Activated CD8-positive, alpha-beta memory T cell treated with anti-CD3 and anti-CD28 coated beads for 24 hours (primary cell): Measurements from ENCODE around the gene XRCC5.
"Not testable (repeated sequence)": the region's sequence is repeated elsewhere in the genome, so short reads cannot be mapped to it uniquely, and the experiment has no call there.

Source experiments
- DNase-seq: peaks from one replicate; pipeline ENCODE4 v3.0.0-alpha.2; 2020

The XRCC5 gene

DNA sequence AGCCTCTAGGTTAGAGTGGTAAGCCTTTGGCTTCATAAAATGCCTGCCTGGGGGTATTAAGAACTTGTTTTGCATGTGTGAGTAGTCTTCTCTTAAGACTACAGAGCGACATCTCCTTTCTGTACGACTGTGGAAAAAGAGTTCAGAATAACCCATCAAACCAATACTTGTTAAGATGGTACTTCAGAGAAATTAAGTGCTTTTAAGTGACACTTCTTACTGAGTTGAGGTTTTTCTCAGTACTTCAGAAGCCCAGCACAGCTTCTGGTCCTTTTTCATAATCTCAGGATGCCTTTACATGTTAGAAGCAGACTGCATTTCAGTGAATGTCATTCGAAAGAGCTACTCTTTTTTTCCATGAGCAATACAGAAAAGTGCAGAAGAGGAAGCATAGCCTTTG is 10.8 kb downstream of the XRCC5 start:
- DNase-seq: no peak

DNA sequence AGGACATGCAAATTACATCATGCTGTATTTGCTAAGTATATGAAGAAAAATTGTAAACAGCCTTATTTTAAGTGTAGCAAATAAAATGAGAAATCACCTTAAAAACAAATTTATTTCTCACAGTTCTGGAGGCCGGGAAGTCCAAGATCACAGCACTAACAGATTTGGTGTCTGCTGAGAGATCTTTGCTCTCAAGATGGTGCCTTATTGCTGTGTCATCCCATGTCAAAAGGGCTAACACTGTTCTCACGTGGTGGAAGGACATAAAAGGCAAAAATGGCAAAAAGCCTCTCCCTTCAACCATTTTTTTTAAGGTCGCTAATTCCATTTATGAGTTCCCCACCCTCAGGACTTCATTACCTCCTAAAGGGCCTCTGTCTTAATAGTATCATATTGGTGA is 12.1 kb downstream of the XRCC5 start:
- no peak for DNase-seq

DNA sequence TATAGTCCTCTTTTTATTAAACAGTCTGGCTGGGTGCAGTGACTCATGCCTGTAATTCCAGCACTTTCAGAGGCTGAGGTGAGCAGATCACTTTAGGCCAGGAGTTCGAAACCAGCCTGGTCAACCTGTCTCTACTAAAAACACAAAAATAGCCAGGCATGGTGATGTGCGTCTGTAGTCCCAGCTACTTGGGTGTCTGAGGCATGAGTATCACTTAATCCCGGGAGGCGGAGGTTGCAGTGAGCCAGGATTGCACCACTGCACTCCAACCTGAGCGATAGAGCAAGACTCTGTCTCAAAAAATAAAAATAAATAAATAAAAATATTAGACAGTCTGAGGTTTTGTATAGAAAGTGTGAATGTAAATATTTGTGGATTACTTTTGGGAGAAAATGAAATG is 17.8 kb downstream of the XRCC5 start:
- DNase-seq: no peak

DNA sequence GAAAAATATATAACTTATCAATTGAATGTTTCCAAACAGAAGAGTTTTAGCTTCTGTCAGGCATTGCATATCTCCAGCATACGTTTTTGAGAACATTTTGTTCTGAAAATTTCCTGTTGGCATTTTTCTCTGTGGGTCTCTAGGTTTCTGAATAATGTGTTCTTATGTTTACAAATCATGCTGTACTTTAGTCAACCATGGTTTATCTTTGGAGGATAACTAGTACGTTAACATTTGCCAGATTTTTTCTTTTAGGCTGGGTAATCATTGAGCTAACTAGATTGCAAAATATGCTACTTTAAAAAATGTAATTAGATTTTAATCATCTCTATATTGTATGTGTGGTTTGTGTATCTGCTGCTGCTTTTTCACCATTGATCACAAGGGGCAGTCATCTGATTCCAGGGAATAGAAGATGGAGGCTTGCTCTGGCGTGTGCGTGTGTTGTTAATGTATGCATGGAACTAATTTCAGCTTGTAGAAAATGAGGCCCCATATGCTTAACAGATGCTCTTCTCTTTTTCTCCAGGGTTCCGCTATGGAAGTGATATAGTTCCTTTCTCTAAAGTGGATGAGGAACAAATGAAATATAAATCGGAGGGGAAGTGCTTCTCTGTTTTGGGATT is 21.3 kb downstream of the XRCC5 start:
- DNase-seq: no peak

DNA sequence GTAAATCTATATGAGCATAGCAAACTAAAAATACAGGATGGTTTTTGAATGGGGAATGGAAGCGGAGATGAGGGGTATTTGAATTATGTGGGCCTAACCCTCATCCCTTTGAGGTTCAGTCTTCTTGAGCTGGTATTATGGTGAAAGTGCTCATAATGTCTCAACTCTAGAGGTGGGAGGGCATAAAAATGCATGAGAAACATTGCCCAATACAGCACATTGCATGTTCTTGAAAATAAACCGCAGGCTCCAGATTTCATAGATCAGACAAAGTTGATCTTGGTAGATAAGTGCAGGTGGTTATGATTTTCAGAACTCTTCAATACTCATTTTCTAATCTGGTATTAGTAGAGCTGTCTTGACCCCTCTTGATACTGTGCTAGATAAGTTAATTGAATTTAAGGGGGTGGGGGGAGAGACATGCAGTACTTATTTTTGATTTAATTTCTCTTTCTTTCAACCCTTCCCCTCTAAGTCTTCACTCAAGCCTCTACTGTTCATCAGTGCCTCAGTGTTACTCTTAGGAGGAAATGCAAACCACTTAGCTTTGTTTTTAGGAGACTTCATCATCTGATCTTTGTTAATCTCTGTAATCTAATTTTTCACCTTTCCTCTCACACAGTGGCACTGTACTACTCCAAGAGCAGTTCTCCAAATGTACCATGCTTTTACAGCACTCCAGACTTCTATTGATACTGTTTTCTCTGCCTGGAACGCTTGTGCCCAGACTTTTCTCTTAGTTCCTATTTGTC is 22.2 kb downstream of the XRCC5 start:
- no peak for DNase-seq

DNA sequence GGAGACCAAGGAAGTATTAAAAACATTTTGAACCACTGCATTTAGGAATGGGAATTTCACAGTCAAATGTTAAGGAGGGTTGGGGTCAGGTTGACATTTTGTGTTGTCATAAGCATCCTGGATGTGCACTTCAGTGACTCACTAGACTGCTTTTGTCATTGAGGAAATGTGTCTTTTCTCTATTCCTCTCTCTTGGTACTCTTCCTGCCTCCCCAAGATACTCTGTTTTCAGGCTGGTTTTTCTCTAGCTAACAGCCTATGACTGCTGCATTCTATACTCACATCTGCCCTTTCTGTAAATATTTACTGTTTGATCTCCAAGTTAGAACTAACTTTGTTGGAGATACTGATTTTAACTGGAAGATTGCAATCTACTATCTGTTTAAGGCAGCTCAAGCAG is 23.4 kb downstream of the XRCC5 start:
- no peak for DNase-seq

DNA sequence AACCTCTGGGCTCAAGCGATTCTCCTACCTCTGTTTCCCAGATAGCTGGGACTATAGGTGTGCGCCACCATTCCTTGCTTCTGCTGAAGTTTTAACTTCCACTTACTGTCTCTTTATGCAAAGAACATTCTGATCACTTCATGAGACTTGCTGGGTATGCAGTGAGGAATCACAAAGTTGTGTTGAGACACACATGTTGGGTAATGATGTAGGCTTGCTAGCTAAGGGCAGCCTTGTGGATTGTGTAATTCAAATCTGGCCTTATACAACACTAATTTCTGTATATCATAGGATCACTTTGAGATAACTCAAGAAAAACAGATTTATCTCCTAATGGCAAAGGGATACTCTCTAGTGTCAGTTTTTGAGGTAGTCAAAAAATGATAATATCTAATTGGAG is 24.2 kb downstream of the XRCC5 start:
- DNase-seq: no peak

DNA sequence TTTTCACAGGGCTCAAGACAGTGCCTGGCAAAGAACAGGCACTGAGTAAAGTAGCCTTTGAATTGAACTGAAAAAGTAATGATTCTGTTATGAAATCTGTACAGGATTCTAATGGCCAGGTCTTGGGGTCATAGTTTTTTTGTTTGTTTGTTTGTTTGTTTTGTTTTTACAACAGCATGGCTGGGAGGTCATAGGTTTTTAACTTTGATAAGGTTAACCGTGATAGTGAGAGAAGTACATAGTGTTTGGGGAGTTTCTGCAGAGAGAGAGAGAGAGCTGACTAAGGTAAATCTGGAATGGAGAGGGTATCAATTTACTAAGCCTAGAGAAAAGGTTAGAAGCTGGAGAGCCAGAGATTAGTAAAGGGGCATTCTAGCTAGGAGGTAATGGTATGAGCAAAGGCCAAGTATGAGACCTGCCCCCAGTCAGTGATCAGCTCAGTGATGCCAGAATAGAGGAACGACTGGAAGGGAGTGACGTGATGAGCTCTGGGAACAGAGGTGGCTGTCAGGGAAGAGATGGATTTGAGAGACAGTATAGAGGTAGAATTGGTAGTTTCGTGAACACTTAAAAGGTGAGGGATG is 25.9 kb downstream of the XRCC5 start:
- DNase-seq: no peak

DNA sequence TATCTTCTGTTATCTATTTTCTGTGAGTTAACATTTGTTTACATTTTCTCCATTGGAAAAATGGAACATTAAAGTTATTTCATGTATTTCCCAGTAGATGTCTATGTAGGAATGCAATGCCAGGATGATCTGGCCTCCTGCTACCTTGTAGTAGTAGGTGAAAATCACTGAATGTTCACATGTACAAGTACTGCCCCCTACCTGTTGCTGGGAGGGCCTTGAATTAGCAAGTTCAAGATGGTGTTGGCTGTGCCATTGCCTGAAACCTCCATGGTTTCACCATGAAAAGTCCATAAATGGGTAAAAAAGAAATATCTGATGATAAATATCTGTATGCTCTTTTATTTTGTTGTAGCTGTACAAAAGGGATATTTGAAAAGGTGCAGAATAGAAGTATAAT is 30.7 kb downstream of the XRCC5 start:
- no peak for DNase-seq

DNA sequence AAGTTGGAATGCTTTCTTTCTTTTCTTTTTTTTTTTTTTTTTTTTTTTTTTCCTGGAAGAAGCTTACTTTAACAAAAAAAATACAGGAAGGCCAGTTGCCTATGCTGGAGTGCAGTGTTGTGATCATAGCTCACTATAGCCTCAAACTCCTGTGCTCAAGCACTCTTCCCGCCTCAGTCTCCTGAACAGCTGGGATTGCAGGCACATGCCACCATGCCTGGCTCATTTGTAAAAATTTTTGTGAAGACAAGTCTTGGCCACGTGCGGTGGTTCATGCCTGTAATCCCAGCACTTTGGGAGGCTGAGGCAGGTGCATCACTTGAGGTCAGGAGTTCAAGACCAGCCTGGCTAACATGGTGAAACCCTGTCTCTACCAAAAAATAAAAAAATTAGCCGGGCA is 32.4 kb downstream of the XRCC5 start:
- not testable (repeated sequence) for DNase-seq

DNA sequence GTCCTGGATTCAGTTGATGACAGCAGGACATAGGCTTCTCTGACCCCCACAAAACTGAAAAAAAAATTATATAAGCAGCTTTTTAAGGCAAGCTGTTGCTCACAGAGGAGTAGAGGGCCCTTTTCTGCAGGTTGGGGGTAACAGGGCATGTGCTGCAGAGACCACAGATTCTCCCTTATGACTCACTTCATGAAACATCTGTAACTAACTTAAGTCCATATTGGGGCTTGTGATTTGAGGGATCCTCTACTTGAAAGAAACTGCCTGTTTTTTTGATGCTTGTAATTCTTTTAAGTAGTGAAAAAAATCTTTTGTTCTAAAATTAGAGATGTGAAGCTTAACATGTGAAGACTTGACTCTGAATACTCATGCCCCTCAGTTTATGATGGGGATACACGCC is 33.4 kb downstream of the XRCC5 start:
- DNase-seq: no peak

DNA sequence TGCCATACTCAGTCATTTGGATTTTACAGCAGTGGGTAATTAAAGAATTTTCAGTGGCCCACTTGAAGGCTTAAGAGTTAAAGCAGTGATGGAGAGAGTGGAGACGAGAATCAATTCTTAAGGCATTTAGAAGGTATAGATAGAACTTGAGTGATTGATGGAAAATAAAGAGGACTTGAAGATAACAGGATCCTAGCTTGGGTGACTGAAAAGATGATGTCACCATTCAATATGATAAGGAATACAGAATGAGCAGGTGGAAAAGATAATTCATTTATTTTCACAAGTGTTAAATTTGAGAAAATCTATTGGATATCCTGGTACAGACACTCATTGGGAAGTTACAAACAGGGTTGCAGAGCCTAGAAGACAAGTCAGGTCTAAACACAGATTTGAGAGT is 35.2 kb downstream of the XRCC5 start:
- no peak for DNase-seq

DNA sequence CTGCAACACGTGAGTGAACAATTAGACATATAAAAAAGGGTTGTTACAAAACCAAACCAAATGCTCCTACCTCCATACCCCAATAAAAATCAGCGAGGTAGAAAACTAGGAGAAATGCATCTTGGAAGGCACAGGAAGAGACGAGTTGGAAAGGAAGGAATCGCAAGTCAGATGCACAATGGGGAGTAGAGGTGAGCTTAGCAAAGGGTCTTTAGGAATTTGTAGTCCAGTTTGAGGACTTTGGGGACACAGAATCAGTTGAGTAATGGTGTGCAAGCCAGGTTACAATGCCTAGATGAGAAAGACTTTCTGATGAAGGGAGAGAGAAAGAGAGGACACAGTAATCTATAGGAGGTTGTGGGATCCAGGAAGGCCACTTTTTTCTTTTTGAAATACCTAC is 35.7 kb downstream of the XRCC5 start:
- DNase-seq: no peak

DNA sequence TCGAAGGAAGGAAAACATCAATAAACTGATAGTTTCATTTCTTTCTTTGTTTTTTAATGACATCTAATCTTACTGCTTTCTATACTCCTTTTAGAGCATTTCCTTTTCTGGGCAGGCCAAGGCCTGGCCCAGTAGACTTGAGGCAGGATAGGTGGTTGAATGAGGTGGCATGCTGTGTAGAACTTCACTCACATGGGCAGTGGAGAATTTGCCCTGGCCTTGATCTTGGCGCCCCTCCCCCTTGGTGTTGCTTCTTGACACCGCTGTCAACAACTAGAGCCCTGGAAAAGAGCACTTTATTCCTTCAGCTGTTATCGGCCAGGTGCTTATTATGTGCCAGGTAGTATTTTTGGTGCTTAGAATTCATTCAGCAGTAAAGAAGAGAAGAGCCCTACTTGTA is 37.4 kb downstream of the XRCC5 start:
- DNase-seq: no peak

DNA sequence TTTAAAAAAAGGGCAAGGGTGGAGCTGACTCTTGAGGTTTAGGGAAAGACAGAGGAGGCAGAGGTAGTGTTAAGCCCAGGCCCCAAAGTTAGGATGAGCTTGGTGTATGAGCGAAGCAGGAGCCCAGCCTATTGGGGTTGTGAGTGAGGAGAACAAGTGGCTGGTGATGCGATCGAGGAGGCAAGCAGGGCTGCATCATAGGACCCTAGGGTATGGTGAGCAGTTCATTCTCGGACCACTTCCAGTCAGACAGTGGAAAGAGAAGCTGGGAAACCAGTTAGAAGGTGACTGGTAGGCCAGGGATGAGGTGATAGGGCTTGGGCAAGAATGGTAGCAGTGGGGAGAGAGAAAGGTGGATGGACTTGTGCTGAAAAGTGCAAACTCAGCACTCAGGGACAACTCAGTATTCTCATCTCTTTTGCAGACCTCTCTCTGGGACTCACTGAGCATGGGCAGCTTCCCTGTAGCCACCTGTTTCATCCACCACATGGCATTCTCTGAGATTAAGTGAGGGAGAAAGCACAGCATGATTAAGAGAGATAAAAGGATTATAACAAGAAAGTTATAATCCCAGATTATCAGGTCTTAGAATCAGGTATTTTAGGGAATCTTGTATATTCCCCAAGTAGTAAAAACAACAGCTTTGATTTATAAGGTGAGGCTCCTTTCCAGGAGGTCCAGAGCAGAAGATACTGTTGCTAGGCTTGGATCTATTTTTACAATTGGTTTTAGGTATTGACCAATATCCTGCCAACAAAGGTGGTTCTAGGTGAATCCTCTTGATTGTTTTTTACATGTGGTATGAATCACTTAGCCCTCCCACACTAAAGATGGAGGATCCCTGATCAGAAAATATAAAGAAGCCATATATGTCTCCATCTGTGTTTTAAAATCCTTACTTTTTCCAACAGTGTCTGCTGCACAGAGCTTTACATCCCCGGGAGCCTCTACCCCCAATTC is 38.3 kb downstream of the XRCC5 start:
- DNase-seq: no peak

DNA sequence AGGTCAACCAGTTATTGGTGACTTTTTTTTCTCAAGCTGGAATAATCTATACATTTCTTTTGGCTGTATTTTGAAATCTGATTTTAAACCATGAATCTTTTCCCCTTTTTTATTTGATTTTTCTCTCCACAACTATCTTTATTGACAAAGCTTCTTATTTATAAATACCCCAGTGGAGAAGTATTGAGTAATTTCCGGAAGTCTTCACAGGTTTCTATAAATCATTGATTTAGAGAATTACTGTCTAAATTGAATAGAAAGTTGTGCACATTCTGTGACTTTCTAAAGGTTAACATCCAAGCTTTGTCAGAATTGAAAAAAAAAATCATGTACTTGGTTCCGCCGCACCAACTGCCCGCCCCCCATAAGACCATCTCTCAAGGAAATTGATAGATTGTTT is 39.8 kb downstream of the XRCC5 start:
- no peak for DNase-seq

DNA sequence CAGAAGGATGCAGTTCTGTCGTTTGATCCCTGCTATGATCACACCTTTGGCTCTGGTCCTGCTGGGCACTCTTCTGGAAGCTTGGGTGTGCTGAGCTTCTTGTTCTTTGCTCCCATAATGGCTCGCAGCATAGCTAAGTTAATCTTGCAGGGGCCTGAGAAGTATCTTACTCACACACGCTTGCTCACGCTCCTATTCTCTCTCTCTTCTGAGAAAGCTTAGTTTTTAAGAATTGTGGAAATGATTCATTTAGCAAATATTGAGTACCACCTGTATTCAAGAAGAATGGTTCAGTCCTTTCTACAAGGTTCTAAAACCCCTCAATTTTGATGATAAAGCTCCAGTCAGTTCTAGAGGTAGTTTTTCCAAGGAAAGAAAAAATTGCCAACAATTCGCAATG is 40.6 kb downstream of the XRCC5 start:
- DNase-seq: no peak

DNA sequence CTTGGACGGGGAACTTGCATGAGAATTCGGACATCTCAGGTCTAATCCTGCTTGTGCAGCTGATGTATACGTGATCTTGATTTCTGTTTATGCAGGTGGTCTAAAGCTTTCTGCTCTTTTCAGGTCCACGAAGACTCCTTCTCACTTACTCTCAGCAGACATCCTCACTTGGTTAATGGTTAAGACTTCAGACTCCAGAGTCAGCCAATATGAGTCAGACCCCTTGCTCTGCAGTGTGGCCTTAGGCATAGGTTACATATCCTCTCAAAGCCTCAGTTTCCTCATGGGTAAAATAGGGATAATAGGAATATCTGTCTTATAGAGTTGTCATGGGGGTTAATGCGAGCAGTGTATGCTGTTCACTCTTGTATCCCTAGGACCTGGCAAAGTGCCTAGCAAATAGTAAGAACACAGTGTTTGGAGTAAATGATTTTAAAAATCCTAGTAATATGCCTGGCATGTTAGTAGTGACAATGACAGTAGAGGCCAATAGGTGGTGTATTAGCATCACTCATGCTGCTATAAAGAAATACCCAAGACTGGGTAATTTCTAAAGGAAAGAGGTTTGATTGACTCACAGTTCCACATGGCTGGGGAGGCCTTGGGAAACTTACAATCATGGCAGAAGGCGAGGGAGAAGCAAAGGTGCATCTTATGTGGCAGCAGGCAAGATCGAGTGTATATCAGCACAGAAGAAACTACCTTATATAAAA is 42.3 kb downstream of the XRCC5 start:
- no peak for DNase-seq

DNA sequence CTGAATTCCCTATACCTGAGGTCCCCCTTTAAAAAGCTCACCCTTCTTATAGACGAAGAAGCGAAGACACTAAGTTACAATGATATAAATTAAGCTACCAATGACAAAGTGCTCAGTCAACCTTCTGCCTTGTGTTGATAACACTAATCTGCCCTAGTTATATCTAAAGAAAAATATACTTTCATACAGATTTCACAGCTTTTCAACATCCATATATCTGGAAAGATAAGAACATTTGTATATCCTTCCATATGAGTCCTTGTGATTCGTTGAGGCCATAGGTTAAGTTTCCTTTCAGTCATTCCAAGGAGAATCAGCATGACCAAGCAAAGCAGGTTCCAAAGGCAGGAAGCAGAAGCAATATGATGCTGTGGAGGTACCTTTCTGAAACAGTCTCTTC is 46.8 kb downstream of the XRCC5 start:
- no peak for DNase-seq

DNA sequence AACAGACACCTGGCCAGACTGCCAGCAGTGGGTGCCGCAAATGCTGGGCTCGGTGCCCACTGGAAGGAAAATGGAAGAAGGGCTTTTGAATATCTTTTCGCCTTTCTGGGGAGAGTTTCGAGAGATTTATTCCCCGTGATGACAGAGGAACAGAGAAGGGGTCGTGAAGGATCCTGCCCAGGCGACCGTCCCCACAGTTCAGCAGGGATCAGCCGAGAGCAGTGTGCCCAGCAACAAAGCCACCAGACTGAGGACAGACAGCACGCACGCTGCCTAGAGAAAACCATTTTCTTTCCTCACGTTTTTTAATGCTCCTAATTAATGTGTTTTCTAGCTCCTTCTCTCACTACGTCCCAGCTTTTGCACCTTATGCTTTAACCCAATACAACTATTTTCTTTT is 47.7 kb downstream of the XRCC5 start:
- DNase-seq: no peak

DNA sequence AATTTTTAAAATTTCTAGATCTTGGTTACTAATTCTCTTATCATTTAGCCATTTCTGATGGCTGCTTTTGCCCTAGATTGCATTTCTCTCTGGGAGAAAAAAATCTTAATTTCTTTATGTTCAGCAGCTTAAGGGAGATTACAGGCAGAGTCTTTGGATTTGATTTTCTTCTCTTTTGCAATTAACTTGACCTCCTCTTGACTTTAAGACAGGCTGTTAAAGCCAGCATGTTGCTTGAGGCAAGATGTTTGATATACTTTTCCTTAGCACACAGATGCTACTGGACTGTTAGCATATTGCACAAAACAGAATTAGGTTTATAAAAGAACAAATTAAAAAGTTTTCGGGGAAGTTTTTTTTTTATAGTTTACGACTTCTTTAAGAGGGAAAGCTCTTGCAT is 50.0 kb downstream of the XRCC5 start:
- DNase-seq: no peak

DNA sequence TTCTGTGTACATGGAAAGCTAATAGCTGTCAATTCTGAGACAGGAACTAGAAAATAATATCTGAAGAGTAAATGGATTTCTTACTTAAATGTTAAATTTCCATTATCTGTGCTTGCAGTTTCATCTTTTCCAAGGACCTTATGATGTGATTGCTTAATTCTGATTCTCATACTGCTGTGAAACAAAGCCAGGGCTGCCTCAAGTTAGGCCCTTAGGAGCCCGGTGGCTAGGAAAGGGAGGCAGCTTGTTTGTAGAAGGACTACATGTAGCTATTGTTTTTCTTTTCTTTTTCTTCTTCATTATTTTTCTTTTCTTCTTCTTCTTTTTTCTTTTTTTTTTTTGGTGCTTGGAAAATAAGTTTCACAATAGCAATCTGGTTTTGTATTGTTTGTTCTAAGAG is 50.5 kb downstream of the XRCC5 start:
- no peak for DNase-seq

DNA sequence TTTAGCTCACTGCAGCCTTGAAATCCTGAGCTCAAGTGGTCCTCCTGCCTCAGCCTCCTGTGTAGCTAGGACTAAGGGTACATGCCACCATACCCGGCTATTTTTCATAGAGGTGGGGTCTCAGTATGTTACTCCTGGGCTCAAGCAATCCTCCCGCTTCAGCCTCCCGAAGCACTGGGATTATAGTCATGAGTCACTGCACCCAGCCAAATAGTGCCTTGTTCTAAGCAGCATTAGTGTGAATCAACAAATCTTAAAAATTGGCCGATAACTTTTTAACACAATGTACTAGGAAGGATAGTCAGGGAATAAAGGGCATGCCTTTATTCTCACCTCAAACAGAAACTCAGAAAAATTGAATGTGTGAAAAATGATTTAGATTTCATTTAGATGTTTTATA is 51.6 kb downstream of the XRCC5 start:
- DNase-seq: no peak
